ENCODE measurements around the gene TACC2.

Gene TACC2, protein sequence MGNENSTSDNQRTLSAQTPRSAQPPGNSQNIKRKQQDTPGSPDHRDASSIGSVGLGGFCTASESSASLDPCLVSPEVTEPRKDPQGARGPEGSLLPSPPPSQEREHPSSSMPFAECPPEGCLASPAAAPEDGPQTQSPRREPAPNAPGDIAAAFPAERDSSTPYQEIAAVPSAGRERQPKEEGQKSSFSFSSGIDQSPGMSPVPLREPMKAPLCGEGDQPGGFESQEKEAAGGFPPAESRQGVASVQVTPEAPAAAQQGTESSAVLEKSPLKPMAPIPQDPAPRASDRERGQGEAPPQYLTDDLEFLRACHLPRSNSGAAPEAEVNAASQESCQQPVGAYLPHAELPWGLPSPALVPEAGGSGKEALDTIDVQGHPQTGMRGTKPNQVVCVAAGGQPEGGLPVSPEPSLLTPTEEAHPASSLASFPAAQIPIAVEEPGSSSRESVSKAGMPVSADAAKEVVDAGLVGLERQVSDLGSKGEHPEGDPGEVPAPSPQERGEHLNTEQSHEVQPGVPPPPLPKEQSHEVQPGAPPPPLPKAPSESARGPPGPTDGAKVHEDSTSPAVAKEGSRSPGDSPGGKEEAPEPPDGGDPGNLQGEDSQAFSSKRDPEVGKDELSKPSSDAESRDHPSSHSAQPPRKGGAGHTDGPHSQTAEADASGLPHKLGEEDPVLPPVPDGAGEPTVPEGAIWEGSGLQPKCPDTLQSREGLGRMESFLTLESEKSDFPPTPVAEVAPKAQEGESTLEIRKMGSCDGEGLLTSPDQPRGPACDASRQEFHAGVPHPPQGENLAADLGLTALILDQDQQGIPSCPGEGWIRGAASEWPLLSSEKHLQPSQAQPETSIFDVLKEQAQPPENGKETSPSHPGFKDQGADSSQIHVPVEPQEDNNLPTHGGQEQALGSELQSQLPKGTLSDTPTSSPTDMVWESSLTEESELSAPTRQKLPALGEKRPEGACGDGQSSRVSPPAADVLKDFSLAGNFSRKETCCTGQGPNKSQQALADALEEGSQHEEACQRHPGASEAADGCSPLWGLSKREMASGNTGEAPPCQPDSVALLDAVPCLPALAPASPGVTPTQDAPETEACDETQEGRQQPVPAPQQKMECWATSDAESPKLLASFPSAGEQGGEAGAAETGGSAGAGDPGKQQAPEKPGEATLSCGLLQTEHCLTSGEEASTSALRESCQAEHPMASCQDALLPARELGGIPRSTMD (N-terminal part only)

DNA sequence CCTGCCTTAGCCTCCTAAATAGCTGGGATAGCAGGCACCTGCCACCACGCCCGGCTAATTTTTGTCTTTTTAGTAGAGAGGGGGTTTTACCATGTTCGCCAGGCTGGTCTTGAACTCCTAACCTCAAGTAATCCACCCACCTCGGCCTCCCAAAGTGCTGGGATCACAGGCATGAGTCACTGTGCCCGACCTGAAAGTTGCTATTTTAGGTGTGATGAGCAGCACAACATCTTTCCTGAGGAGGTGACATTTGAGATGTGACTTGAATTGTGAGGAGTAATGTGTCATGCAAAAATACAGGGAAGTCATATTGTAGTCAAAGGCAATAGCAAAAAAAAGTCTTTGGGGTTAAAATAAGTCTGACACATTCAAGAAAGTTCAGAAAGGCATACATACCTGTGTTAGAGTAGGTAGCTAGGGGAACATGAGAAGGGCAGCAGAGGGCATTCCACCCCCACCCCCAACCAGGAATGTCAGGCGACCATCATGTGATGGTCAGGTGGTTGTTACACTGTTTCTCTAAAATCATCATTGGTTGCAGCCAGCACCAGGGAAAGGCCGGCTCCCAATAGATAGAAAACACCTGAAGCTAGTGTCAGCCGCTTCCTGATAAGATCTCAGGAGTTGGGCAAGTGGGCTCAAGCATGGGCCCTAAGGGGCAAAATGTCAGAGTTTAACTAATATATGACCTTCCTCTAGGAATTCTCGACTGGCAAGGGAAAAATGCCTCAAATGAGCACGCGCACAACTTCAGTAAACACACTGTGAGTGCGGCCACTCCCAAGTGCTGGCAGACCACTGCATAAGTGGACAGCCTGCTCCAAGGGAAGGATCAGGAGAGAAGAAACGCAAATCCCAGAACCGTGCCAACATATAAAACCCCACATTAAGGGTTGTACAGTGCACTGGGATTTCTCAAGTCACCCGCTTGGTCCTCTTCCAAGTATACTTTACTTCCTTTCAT is at the start of gene TACC2:
Gene TACC2 (plus strand): TSS at position 803 of the 964 bp plus-strand sequence. CDS start 32,819 bp downstream, outside the sequence.
- DNase-seq (ENCODE audit: insufficient read length, low spot score) (no peak), FAIRE-seq (no peak)
- TF ChIP-seq POLR2A (IDR thresholded peaks at IDR 0.05; ENCODE audit: low read depth, low read length), result no peak

- DNase-seq (ENCODE audit: insufficient read length, low spot score), result no peak
- TF ChIP-seq POLR2A (IDR thresholded peaks at IDR 0.05; ENCODE audit: low read depth, low read length), result no peak
- no peak for FAIRE-seq
Measured at GRCh38 chr10:121941532-121941931, 47.4 kb upstream of the TACC2 start.

- FAIRE-seq (peak; percentile 89), DNase-seq (ENCODE audit: insufficient read length, low spot score) (no peak)
- TF ChIP-seq POLR2A (IDR thresholded peaks at IDR 0.05; ENCODE audit: low read depth, low read length), result no peak
Measured at GRCh38 chr10:121942749-121943416, 46.1 kb upstream of the TACC2 start.

DNA sequence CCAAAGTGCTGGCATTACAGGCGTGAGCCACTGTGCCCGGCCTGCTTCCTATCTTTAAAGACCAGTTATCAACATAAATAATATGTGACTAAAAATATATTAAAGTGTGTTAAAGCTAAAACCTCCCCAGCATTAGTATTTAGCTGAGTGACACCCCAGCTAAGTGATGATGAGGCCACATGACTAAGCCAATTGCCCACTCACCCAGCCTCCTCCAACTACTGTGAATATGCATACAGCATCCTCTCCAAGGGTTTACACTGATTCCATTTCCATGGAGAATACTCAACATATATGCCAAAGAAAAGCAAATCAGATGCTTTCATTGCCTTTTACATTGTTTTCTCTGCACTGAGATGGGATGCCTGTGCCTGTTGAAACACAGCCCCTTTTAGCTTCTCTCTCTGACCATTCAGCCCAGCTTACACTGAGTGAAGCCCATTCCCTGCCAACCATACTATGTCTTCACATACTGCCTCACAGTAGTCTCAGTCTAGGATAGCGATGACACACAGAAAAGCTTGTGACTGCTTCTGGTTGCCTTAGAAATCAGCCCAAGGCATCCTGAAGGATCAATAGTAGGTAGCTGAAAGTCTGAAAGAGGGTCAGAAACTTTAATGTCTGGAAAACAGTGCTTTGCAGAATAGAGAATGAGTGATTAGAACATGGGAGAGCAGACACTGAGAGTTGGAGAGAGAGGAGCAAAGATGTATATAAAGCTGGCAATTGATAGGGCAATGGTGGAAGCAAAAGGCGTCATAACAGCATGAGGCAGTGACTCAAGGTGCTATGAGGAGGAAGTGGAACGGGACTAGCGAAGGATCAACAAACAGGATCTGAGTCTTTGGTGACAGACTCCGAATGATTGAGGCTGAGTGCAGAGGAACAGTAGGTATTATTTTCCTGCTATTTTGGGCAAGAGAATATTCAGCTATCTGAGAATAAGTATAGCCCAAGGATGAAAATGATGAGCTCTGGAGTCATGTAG is 41.3 kb upstream of the TACC2 start:
- DNase-seq (ENCODE audit: insufficient read length, low spot score), result no peak
- no peak for FAIRE-seq
- TF ChIP-seq POLR2A (IDR thresholded peaks at IDR 0.05; ENCODE audit: low read depth, low read length), result no peak

DNA sequence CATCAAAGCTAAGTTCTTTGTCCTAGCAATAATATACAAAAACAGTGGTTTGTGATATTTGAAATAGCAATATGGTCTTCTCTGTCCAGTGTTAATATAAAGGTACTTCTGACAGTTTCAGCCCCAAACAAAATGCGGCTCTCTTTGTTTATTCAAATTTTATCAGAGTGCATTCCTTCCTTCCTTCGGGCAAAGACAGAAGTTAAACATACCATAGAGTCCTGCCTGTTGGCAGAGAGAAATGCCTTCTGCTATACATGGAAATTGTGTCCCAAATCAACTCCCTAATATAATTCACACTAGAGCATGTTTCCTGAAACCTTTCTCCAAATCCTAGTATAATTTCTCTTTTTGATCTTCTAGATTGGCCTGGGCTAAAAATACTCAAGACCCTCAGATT is 39.9 kb upstream of the TACC2 start:
- FAIRE-seq (no peak), DNase-seq (ENCODE audit: insufficient read length, low spot score) (no peak)
- TF ChIP-seq POLR2A (IDR thresholded peaks at IDR 0.05; ENCODE audit: low read depth, low read length), result no peak

DNA sequence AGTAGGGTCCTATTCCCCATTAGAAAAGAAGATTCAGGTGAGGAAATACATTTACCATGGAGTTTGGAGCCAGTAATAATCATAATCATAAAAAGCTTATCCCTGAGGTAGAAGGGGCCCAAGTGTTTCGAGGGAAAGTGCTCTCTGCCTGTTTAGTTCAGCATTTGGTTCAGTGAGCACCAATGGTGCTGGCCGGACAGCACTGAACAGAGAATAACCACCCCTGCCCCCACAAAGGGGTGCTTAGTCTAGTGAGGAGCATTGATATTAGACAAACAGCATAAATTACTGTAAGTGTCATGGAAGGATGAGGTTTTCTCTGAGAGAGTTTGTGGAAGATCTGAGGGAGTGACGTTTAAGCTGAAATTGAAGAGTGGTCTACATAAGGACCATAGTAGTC is 39.5 kb upstream of the TACC2 start:
- FAIRE-seq, result no peak

DNA sequence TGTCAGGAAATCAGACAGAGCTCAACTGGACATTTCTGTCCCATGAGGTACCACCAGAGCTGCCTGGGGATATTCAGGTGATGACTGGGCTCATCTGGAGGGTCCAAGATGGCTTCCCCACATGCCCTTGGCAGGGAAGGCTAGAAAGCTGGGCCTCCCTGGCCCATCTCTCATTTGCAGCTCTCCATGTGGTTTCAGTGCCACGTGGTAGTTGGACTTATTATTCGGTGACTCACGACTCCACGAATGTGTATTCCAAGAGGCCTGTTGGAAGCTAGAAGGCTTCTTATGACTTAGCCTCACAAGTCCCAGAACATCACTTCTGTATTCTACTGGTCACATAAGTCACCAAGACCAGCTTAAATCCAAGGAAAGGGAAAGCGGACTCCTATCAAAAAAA is 36.7 kb upstream of the TACC2 start:
- DNase-seq (ENCODE audit: insufficient read length, low spot score) (no peak), FAIRE-seq (peak; percentile 53)
- TF ChIP-seq POLR2A (IDR thresholded peaks at IDR 0.05; ENCODE audit: low read depth, low read length), result no peak

More for the DNA sequence above, 39.5 kb upstream of the TACC2 start:
- DNase-seq (ENCODE audit: insufficient read length, low spot score), result no peak
- no peak for TF ChIP-seq POLR2A (IDR thresholded peaks at IDR 0.05; ENCODE audit: low read depth, low read length)

GRCh38 chr10:121956111-121957061 is 32.6 kb upstream of the TACC2 start:
- peak; percentile 29 for DNase-seq (ENCODE audit: insufficient read length, low spot score)
- peak; percentile 93 for FAIRE-seq
- TF ChIP-seq POLR2A (IDR thresholded peaks at IDR 0.05; ENCODE audit: low read depth, low read length), result no peak

- FAIRE-seq (no peak), DNase-seq (ENCODE audit: insufficient read length, low spot score) (no peak)
- no peak for TF ChIP-seq POLR2A (IDR thresholded peaks at IDR 0.05; ENCODE audit: low read depth, low read length)
Measured at GRCh38 chr10:121959671-121960070, 29.3 kb upstream of the TACC2 start.

DNA sequence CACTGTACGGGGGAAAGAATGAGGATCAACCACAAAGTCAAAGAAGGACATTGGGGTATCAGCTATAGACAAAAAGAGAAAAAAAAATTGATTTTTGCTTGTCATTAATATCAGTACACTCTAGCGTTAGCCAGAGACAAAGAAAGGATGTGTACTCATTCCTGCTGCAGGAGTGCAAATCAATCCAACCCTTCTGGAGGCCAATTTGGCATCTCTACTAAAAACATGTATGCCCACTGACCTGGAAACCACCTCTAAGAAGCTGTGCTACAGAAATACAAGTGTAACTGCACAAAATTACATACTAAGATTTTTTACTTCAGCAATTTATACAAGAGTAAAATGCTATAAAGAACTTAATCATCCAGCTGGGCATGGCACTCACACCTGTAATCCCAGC is 27.5 kb upstream of the TACC2 start:
- FAIRE-seq (no peak), DNase-seq (ENCODE audit: insufficient read length, low spot score) (no peak)
- no peak for TF ChIP-seq POLR2A (IDR thresholded peaks at IDR 0.05; ENCODE audit: low read depth, low read length)

Measured in H54 (cell line).